Astrocyte (in vitro differentiated cells and primary cell): ENCODE results near the gene RPL27A.

ENCODE experiments used
- EZH2 ChIP-seq: IDR thresholded peaks from 2 replicates; pipeline ENCODE4 v1.6.1; 2012; ENCODE audit warnings: mild to moderate bottlenecking, low read length, inconsistent platforms; ENCODE audit not compliant: insufficient read depth
- TF ChIP-seq, protein P1 (sequence below): IDR thresholded peaks from 2 replicates; pipeline ENCODE4 v1.5.1; 2011; ENCODE audit warnings: low read depth, mild to moderate bottlenecking, inconsistent platforms, low read length, moderate library complexity; ENCODE audit not compliant: insufficient read depth

GRCh38 chr11:8641332-8641731, 41.3 kb upstream of the RPL27A start:
- TF ChIP-seq, protein P1, sequence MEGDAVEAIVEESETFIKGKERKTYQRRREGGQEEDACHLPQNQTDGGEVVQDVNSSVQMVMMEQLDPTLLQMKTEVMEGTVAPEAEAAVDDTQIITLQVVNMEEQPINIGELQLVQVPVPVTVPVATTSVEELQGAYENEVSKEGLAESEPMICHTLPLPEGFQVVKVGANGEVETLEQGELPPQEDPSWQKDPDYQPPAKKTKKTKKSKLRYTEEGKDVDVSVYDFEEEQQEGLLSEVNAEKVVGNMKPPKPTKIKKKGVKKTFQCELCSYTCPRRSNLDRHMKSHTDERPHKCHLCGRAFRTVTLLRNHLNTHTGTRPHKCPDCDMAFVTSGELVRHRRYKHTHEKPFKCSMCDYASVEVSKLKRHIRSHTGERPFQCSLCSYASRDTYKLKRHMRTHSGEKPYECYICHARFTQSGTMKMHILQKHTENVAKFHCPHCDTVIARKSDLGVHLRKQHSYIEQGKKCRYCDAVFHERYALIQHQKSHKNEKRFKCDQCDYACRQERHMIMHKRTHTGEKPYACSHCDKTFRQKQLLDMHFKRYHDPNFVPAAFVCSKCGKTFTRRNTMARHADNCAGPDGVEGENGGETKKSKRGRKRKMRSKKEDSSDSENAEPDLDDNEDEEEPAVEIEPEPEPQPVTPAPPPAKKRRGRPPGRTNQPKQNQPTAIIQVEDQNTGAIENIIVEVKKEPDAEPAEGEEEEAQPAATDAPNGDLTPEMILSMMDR = no peak
- TF ChIP-seq EZH2 = no peak
